GM21526 (cell line): Measurements from ENCODE around the gene SLC2A4RG.

Experiments
- ATAC-seq: cut with Tn5 transposase; IDR thresholded peaks from one replicate; pipeline ENCODE4 v1.9.1; 2021; ENCODE audit warnings: moderate library complexity; ENCODE audit not compliant: unreplicated experiment, low FRiP score

The SLC2A4RG gene

DNA sequence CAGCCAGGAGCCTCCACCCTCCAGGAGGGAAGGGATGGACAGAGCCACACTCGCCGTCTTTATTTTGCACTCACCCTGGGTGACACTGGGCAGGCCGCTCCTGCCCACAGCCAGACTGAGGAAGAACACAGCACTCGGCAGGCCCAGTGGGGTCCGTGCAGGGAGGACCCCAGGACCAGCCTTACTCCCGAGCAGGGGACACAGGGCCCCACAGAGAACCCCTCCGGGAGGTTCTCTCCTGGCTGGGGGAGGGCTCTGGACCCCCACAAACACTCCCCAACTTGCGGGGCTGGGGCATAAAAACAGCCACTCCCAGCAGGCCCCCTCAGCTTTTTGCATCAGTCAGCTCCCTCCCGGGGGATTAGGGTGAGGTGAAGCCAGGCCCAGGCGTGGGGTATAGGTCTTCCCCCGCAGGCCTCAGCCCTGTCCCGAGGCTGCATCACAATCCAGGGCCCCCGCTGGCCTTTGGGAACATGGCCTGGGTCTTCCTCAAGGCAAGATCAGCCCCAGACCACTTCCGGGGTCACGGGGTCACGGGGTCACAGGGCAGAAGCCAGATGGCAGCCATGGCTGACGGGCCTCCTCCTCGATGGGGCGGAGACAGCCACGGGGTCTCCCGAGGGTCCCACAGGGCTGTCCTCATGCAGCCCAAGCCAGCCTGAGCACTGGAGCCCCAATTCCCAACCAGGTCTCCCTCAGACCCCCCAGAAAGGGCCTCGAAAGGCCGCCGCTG is 39.9 kb upstream of the SLC2A4RG start:
- no peak for ATAC-seq

- no peak for ATAC-seq
Measured at GRCh38 chr20:63700199-63701050, 39.2 kb upstream of the SLC2A4RG start.

DNA sequence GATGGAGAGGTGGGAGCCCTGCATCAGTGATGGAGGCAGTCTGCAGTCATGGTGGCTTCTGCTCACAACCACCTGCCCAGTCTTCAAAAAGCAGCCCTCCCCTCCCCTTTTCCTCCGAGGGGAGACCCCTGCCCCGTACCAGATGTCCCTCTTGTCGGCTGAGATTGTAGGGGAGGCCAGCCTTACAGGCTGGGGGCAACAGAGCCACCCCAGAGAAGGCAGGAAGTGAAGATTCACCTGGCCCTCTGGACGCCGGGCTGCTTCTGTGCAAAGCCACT is 38.6 kb upstream of the SLC2A4RG start:
- no peak for ATAC-seq

DNA sequence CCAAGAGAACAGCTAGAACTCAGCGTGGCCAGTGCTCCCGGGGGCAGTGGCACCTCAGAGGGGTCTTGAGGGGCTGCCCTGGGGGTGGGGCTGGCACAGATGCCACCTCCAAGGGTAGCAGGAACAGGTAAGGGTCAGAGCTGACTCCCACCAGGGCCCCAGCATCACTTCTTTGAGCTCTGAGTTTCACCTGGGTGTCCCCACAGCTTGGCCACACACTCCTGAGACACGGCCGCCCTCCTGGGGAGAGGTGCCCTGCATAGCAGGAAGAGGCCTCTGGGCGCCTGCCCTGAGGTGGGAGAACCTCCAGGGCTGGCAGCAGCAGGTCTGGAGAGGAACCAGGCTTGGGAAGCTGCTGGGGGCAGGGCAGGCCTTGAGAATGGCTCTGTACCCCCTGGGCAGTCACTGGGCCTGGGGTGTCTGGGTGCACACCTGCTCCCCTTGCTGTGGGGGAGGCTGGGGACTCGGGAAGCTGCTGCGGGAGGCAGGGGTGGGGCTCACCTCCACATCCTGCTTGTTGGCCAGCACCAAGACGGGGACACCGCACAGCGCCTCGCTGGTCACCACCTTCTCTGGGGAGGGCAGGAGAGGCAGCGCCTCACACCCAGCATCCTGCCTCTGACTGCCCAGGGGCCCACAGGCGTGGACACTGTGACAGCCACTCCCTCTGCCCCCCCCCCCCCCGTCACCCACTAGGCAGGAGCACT is 38.1 kb upstream of the SLC2A4RG start:
- ATAC-seq: no peak

GRCh38 chr20:63702036-63702665 is 37.4 kb upstream of the SLC2A4RG start:
- no peak for ATAC-seq

GRCh38 chr20:63702751-63703470 is 36.7 kb upstream of the SLC2A4RG start:
- no peak for ATAC-seq

- ATAC-seq: no peak
Measured at GRCh38 chr20:63703471-63703975, 36.1 kb upstream of the SLC2A4RG start.

GRCh38 chr20:63703976-63704748 is 35.4 kb upstream of the SLC2A4RG start:
- no peak for ATAC-seq

- ATAC-seq: no peak
Measured at GRCh38 chr20:63704749-63705117, 34.8 kb upstream of the SLC2A4RG start.

GRCh38 chr20:63705232-63706026 is 34.1 kb upstream of the SLC2A4RG start:
- no peak for ATAC-seq

GRCh38 chr20:63706027-63706695 is 33.4 kb upstream of the SLC2A4RG start:
- ATAC-seq: no peak

DNA sequence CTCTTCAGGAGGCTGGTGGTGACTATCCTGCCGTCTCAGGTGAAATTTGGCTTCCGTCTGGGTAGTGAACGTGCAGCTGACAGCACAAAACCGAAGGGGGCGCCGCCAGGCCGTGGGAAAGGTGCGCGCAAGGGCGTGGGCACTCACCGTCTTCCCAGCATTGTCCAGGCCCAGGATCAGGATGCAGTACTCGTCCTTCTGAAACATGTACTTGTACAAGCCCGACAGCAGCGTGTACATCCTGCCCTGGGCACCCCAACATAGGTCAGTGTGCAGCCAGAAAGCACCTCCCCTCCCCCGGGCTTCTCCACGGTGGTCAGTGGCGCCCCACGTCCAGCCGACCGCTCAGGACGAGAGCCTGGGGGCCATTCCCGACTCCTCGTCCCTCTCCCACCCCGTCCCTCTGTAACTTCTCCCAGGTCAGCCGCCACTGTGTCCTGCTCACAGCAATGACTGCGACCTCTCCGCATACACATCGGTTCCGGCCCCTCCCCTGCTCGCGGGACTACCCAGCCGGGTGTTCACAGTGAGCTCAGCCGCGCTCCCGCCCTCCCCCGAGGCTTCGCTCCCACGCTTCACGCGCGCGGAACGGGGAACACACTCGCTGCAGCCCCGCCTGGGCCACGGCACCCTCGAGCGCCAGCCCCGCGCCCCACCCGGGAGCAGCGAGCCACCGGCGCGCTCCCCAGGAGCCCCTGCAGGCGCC is 32.6 kb upstream of the SLC2A4RG start:
- ATAC-seq: peak; percentile 22

DNA sequence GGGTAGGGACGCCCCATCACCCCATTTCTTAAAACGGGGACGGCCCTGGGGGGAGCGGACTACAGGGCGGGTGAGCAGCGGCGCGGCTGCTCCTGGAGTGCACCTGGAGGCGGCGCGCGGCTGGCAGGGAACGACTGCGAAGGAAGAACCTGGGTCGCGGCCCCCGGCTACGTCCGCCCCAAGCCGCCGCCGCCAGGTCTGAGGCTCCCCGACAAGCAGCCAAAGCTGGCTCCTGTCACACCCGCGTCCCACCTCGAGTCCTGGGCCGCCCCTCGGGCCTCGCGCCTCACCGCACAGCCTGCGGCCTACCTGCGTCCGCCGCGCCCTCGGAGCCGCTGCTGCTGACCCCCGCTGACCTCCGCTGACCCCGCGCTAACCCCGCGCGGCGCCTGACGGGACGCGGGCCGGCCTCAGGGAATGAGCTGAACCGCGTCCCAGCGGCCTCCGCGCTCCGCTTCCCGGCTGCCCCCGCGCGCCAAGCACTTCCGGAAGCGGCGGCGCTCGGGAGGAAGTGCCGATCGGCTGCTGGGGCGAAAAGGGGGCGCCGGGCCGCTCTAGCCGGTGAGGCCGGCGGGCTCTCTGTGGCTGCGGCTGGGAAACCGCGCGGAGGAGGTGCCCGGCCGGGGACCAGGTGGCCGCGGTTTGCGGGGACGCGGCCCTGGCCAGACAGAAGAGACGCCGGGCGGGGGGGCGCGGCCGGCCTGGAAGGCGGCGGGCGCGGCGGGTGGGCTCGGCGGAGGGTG is 31.8 kb upstream of the SLC2A4RG start, which contains the start of the genes ARFRP1 and ZGPAT:
Gene ARFRP1 (minus strand): TSS at position 419 of the 743 bp plus-strand sequence. CDS start 885 bp downstream, outside the sequence.
Gene ZGPAT (plus strand): TSS at position 482 of the 743 bp plus-strand sequence. CDS start 542 bp downstream, outside the sequence.
- ATAC-seq: peak; percentile 48

DNA sequence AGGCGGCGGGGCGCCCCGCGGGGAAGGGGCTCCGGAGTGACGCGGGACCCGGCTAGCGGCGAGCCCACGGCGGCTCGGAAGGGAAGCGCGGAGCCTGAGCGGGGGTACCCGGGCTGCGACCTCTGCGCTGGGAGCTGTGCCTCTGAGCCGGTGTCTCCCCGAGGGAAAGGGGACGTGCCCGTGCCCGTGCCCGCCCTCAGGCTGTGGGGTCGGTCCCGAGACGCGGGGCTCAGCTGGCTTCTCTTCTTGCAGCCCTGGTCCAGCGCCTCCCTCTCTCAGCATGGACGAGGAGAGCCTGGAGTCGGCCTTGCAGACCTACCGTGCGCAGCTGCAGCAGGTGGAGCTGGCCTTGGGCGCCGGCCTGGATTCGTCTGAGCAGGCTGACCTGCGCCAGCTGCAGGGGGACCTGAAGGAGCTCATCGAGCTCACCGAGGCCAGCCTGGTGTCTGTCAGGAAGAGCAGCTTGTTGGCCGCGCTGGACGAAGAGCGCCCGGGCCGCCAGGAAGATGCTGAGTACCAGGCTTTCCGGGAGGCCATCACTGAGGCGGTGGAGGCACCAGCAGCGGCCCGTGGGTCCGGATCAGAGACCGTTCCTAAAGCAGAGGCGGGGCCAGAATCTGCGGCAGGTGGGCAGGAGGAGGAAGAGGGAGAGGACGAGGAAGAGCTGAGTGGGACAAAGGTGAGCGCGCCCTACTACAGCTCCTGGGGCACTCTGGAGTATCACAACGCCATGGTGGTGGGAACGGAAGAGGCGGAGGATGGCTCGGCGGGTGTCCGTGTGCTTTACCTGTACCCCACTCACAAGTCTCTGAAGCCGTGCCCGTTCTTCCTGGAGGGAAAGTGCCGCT is 31.1 kb upstream of the SLC2A4RG start:
- ATAC-seq: peak; percentile 9

GRCh38 chr20:63709149-63709527 is 30.4 kb upstream of the SLC2A4RG start:
- no peak for ATAC-seq
